Hair follicular keratinocyte (primary cell): ENCODE results near the gene MPLKIP. TPM values are rescaled to one million over a fixed set of nuclear protein-coding genes. Genes with fewer than 3 reads are reported as not detected.

ENCODE experiments used
- total RNA-seq: library from RNA; depleted of rRNA; stranded (reverse); fragments of >200 nt; gene quantifications from 2 replicates; pipeline ENCODE4 v1.2.3, GENCODE V29; 2015

MPLKIP gene
- 86.4 and 87.4 TPM in 2 replicates for total RNA-seq

GRCh38 chr7:40134428-40135316, at the start of gene MPLKIP, which contains the start of gene SUGCT:
Gene MPLKIP (minus strand): TSS chr7:40134622. CDS start chr7:40134567, 55 bp downstream.
Gene SUGCT (plus strand): TSS chr7:40135005.

Other genes with a start within 250 kb of the MPLKIP start
- 22.3 and 27.5 TPM in 2 replicates for gene CDK13, start 184.4 kb downstream of the MPLKIP start, total RNA-seq
- 33.6 and 36.2 TPM in 2 replicates for gene SUGCT, start 383 bp upstream of the MPLKIP start, total RNA-seq